ENCODE results near the gene CDCP2.

DNA sequence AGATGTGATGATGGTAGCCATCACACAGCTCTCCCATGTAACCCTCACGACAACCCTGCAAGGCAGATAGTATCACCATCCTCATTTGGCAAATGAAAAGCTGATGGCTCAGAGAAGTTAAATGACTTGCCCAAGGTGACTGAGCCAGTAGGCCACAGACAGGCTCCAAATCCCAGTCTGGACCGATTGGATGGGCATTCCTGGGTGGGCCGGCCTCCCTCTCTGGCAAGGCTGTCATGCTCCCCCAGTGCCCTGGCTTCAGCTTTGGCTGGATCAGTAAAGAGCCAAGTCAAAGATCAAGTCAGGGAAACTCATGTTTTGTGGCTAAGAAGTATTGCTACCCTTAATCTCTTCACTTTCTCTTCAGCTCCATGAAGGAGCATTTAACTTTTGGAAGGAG lies 41.2 kb downstream of the CDCP2 start:
- TF ChIP-seq POLR2A (IDR thresholded peaks at IDR 0.05) (no peak), CTCF (IDR thresholded peaks at IDR 0.05) (no peak), POLR2AphosphoS5 (IDR thresholded peaks at IDR 0.05) (no peak)

Data from prostate gland (tissue), 2 donors.